HepG2 (cell line): ENCODE data around the gene COX7A1.

ENCODE experiments used
- GABPA ChIP-seq, 2 experiments: IDR thresholded peaks; 2 replicates each; pipeline ENCODE4 v1.6.1; 2011 to 2016; ENCODE audit warnings: low read depth in 2 of 2, low read length in 1 of 2, missing biosample characterization in 1 of 2, missing genetic modification characterization in 1 of 2
- HOXA9 ChIP-seq: sonication (generic); formaldehyde crosslinking; IDR thresholded peaks from 2 replicates; pipeline ENCODE4 v1.8.1; 2022; ENCODE audit warnings: missing genetic modification reagents, mild to moderate bottlenecking, moderate library complexity, borderline replicate concordance
- MTF2 ChIP-seq: sonication (generic); formaldehyde crosslinking; IDR thresholded peaks from 2 replicates; pipeline ENCODE4 v1.5.0; 2020; ENCODE audit warnings: missing genetic modification reagents, borderline replicate concordance
- TBL1XR1 ChIP-seq: fragments of 150-350 bp; IDR thresholded peaks from 2 replicates; pipeline ENCODE4 v1.6.1; 2014; ENCODE audit warnings: borderline replicate concordance, low read length; ENCODE audit not compliant: partially characterized antibody
- YY1 ChIP-seq: IDR thresholded peaks from 2 replicates; pipeline ENCODE4 v1.6.1; 2011; ENCODE audit warnings: low read length, low read depth, moderate library complexity, mild to moderate bottlenecking; ENCODE audit not compliant: insufficient read depth, insufficient replicate concordance
- ZNF274 ChIP-seq: sonication (generic); formaldehyde crosslinking; IDR thresholded peaks from 2 replicates; pipeline ENCODE4 v1.5.1; 2020; ENCODE audit warnings: mild to moderate bottlenecking, missing genetic modification reagents
- ZNF33B ChIP-seq: sonication (generic); formaldehyde crosslinking; IDR thresholded peaks from 2 replicates; pipeline ENCODE4 v1.5.1; 2020; ENCODE audit warnings: mild to moderate bottlenecking, missing genetic modification reagents
- ZNF430 ChIP-seq: sonication (generic); formaldehyde crosslinking; IDR thresholded peaks from 2 replicates; pipeline ENCODE4 v1.9.0; 2021; ENCODE audit warnings: mild to moderate bottlenecking, missing genetic modification reagents
- ZNF431 ChIP-seq: sonication (generic); formaldehyde crosslinking; IDR thresholded peaks from 2 replicates; pipeline ENCODE4 v1.9.0; 2022; ENCODE audit warnings: missing genetic modification reagents, low read depth, mild to moderate bottlenecking, borderline replicate concordance
- ZNF557 ChIP-seq: sonication (generic); formaldehyde crosslinking; IDR thresholded peaks from 2 replicates; pipeline ENCODE4 v1.4.0; 2020; ENCODE audit warnings: missing genetic modification reagents
- TF ChIP-seq, protein P1 (sequence below): sonication (generic); formaldehyde crosslinking; IDR thresholded peaks from 2 replicates; pipeline ENCODE4 v1.5.0; 2020; ENCODE audit warnings: mild to moderate bottlenecking, missing genetic modification reagents, moderate library complexity
- TF ChIP-seq, protein P2 (sequence below): IDR thresholded peaks from 2 replicates; pipeline ENCODE4 v1.6.1; 2012; ENCODE audit warnings: low read depth, low read length, improper control_type of control experiment
- TF ChIP-seq, protein P3 (sequence below): sonication (generic); formaldehyde crosslinking; IDR thresholded peaks from 2 replicates; pipeline ENCODE4 v1.4.0; 2020; ENCODE audit warnings: missing genetic modification reagents
- TF ChIP-seq, protein P4 (sequence below): sonication (generic); formaldehyde crosslinking; IDR thresholded peaks from 2 replicates; pipeline ENCODE4 v1.4.0; 2020; ENCODE audit warnings: missing genetic modification reagents, borderline replicate concordance

DNA sequence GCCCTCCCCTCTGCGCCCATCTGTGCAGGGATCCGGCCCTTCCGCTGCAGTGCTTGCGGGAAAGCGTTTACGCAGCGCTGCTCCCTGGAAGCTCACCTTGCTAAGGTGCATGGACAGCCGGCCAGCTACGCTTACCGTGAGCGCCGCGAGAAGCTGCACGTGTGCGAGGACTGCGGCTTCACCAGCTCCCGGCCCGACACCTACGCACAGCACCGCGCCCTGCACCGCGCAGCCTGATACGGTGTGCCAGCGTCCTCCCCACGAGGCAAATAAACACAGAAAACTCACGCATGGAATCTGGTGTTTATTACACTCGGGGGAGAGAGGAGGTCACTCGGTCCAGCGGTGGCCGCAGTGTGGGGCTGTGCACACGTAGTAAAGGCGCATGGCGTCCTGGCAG is 38.8 kb downstream of the COX7A1 start:
- TF ChIP-seq ZNF557 (CRISPR knock-in tag), result no peak
- TF ChIP-seq, protein P1, sequence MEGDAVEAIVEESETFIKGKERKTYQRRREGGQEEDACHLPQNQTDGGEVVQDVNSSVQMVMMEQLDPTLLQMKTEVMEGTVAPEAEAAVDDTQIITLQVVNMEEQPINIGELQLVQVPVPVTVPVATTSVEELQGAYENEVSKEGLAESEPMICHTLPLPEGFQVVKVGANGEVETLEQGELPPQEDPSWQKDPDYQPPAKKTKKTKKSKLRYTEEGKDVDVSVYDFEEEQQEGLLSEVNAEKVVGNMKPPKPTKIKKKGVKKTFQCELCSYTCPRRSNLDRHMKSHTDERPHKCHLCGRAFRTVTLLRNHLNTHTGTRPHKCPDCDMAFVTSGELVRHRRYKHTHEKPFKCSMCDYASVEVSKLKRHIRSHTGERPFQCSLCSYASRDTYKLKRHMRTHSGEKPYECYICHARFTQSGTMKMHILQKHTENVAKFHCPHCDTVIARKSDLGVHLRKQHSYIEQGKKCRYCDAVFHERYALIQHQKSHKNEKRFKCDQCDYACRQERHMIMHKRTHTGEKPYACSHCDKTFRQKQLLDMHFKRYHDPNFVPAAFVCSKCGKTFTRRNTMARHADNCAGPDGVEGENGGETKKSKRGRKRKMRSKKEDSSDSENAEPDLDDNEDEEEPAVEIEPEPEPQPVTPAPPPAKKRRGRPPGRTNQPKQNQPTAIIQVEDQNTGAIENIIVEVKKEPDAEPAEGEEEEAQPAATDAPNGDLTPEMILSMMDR (CRISPR knock-in tag), result no peak
- TF ChIP-seq, protein P2, sequence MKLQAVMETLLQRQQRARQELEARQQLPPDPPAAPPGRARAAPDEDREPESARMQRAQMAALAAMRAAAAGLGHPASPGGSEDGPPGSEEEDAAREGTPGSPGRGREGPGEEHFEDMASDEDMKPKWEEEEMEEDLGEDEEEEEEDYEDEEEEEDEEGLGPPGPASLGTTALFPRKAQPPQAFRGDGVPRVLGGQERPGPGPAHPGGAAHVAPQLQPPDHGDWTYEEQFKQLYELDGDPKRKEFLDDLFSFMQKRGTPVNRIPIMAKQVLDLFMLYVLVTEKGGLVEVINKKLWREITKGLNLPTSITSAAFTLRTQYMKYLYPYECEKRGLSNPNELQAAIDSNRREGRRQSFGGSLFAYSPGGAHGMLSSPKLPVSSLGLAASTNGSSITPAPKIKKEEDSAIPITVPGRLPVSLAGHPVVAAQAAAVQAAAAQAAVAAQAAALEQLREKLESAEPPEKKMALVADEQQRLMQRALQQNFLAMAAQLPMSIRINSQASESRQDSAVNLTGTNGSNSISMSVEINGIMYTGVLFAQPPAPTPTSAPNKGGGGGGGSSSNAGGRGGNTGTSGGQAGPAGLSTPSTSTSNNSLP, result no peak
- no peak for TF ChIP-seq TBL1XR1
- no peak for TF ChIP-seq GABPA (IDR thresholded peaks at IDR 0.05; ENCODE audit: low read depth, low read length)
- no peak for TF ChIP-seq GABPA (CRISPR knock-in tag; IDR thresholded peaks at IDR 0.05; ENCODE audit: low read depth)
- TF ChIP-seq, protein P3, sequence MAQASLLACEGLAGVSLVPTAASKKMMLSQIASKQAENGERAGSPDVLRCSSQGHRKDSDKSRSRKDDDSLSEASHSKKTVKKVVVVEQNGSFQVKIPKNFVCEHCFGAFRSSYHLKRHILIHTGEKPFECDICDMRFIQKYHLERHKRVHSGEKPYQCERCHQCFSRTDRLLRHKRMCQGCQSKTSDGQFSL (CRISPR knock-in tag), result no peak
- TF ChIP-seq ZNF274 (CRISPR knock-in tag), result no peak
- no peak for TF ChIP-seq MTF2 (CRISPR knock-in tag)
- no peak for TF ChIP-seq ZNF430 (CRISPR knock-in tag)
- TF ChIP-seq YY1, result no peak
- TF ChIP-seq, protein P4, sequence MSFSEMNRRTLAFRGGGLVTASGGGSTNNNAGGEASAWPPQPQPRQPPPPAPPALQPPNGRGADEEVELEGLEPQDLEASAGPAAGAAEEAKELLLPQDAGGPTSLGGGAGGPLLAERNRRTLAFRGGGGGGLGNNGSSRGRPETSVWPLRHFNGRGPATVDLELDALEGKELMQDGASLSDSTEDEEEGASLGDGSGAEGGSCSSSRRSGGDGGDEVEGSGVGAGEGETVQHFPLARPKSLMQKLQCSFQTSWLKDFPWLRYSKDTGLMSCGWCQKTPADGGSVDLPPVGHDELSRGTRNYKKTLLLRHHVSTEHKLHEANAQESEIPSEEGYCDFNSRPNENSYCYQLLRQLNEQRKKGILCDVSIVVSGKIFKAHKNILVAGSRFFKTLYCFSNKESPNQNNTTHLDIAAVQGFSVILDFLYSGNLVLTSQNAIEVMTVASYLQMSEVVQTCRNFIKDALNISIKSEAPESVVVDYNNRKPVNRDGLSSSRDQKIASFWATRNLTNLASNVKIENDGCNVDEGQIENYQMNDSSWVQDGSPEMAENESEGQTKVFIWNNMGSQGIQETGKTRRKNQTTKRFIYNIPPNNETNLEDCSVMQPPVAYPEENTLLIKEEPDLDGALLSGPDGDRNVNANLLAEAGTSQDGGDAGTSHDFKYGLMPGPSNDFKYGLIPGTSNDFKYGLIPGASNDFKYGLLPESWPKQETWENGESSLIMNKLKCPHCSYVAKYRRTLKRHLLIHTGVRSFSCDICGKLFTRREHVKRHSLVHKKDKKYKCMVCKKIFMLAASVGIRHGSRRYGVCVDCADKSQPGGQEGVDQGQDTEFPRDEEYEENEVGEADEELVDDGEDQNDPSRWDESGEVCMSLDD (CRISPR knock-in tag), result no peak
- TF ChIP-seq ZNF33B (CRISPR knock-in tag), result no peak
- TF ChIP-seq HOXA9 (CRISPR knock-in tag), result no peak
- no peak for TF ChIP-seq ZNF431
